ENCODE data around the gene BTBD16.

DNA sequence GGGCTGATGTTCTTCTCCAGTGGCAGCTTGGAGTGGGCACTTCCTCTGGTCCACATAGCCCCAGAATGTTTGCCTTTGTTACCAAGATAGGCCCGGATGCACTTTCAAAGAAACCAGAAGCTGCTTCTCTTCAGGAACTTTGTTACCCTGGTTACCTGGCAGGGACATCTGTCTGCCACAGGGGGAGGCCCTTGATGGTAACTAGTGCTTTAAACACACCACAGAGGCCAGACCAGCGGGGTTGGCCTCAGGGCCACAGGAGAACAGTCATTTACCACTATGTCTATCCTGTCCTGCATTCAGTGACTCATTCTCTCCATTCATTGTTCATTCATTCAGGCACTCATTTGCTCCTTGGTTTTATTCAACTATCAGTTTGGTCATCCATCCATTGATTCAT is 91.5 kb downstream of the BTBD16 start:
- TF ChIP-seq, protein P1, sequence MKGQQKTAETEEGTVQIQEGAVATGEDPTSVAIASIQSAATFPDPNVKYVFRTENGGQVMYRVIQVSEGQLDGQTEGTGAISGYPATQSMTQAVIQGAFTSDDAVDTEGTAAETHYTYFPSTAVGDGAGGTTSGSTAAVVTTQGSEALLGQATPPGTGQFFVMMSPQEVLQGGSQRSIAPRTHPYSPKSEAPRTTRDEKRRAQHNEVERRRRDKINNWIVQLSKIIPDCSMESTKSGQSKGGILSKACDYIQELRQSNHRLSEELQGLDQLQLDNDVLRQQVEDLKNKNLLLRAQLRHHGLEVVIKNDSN (IDR thresholded peaks at IDR 0.05; ENCODE audit: borderline replicate concordance, extremely low read length, insufficient read depth, low read depth, low read length), result no peak
- no peak for TF ChIP-seq SUZ12 (IDR thresholded peaks at IDR 0.05; ENCODE audit: unreplicated experiment)
- no peak for TF ChIP-seq EP300 (IDR thresholded peaks at IDR 0.05; ENCODE audit: borderline replicate concordance in 1 of 2, control insufficient read depth in 1 of 2, low read depth in 2 of 2, low read length in 2 of 2)
